HepG2 (cell line): ENCODE measurements around the gene BCAS3. TPM values are rescaled to one million over a fixed set of nuclear protein-coding genes. Genes with fewer than 3 reads are reported as not detected.

Source experiments
- ATAC-seq: fragments of 200-7000 bp; cut with Tn5 transposase; 3 replicates; pipeline ENCODE4 v1.9.1; 2020; ENCODE audit warnings: mild to moderate bottlenecking, moderate library complexity
- BruUV-seq: library from RNA; stranded (reverse); fragments of 400-500 nt; replicated peaks from 2 replicates; lab custom pipeline; 2021; lab: Mats Ljungman, UMichigan
- CTCF ChIA-PET: fragments of 300-600 bp; formaldehyde crosslinking; extraction: SDS; loops from one replicate; lab custom pipeline; 2021; ENCODE audit warnings: low total read pairs, inconsistent platforms, low intra/inter-chr PET ratio; lab: Yijun Ruan, JAX
- POLR2A ChIA-PET: fragments of 350-600 bp; sonication (Branson Sonifier 250); formaldehyde crosslinking; loops from one replicate; lab custom pipeline; 2020; ENCODE audit warnings: antibody characterized with exemption, inconsistent platforms; lab: Yijun Ruan, JAX
- DNase-seq: peaks from one replicate; pipeline ENCODE4 v3.0.0-alpha.2; 2015; ENCODE audit warnings: low spot score
- FAIRE-seq: peaks from 3 replicates; lab custom pipeline; 2011; peaks lifted over from hg19 to GRCh38; lab: Jason Lieb, UNC
- H2AFZ ChIP-seq: one replicate; pipeline ENCODE4 v1.6.1; 2011; ENCODE audit warnings: low read length, inconsistent platforms
- H3K27ac ChIP-seq: fragments of 300-600 bp; 3 replicates; pipeline ENCODE4 v1.8.0; 2011; ENCODE audit warnings: mixed run types, mild to moderate bottlenecking, mixed read lengths, low read length, inconsistent platforms; ENCODE audit not compliant: insufficient read depth; ENCODE audit errors: extremely low read length
- H3K27me3 ChIP-seq, 2 experiments: fragments of 200-600 bp in 1 of 2; 2 replicates in 1 of 2; 3 replicates in 1 of 2; pipeline versions ENCODE4 v1.6.0 to v1.8.0; 2011; ENCODE audit warnings: low read length in 2 of 2, mild to moderate bottlenecking in 2 of 2, moderate library complexity in 2 of 2, inconsistent platforms in 1 of 2; ENCODE audit not compliant: insufficient read depth in 2 of 2, control insufficient read depth in 1 of 2
- H3K36me3 ChIP-seq, 2 experiments: fragments of 200-600 bp in 1 of 2; replicated peaks in 1 of 2; 2 replicates in 1 of 2; 3 replicates in 1 of 2; pipeline versions ENCODE4 v1.5.1 to v1.8.0; 2011; ENCODE audit warnings: low read length in 2 of 2, inconsistent platforms in 1 of 2; ENCODE audit not compliant: insufficient read depth in 2 of 2, control insufficient read depth in 1 of 2
- H3K4me1 ChIP-seq: 2 replicates; pipeline ENCODE4 v1.5.1; 2012; ENCODE audit warnings: low read length, inconsistent platforms; ENCODE audit not compliant: insufficient read depth
- H3K4me2 ChIP-seq: 2 replicates; pipeline ENCODE4 v1.6.0; 2011; ENCODE audit warnings: low read depth, low read length, inconsistent platforms
- H3K4me3 ChIP-seq, 3 experiments: fragments of 200-600 bp in 1 of 3; sonication (generic), shearing (Covaris generic) in 1 of 3; replicated peaks in 1 of 3; 2 replicates each; pipeline ENCODE4 v1.5.1; 2011 to 2016; ENCODE audit warnings: low read length in 3 of 3, inconsistent platforms in 2 of 3, low read depth in 2 of 3, mild to moderate bottlenecking in 2 of 3, control low read depth in 1 of 3, mixed read lengths in 1 of 3; ENCODE audit not compliant: insufficient read depth in 1 of 3
- H3K79me2 ChIP-seq: one replicate; pipeline ENCODE4 v1.6.1; 2011; ENCODE audit warnings: low read length, inconsistent platforms; ENCODE audit not compliant: insufficient read depth
- H3K9ac ChIP-seq: 2 replicates; pipeline ENCODE4 v1.6.0; 2011; ENCODE audit warnings: mild to moderate bottlenecking, low read depth, low read length, inconsistent platforms; ENCODE audit not compliant: insufficient read depth
- H3K9me3 ChIP-seq: 2 replicates; pipeline ENCODE4 v1.5.1; 2012; ENCODE audit warnings: mild to moderate bottlenecking, low read length
- H4K20me1 ChIP-seq: 2 replicates; pipeline ENCODE4 v1.6.0; 2011; ENCODE audit warnings: inconsistent platforms, mild to moderate bottlenecking, low read length, moderate library complexity; ENCODE audit not compliant: insufficient read depth
- BATF2 ChIP-seq: sonication (generic); formaldehyde crosslinking; IDR thresholded peaks from 2 replicates; pipeline ENCODE4 v1.8.0; 2022; ENCODE audit warnings: mild to moderate bottlenecking, missing genetic modification reagents, moderate library complexity
- GMEB1 ChIP-seq: sonication (generic); formaldehyde crosslinking; IDR thresholded peaks from 2 replicates; pipeline ENCODE4 v1.5.1; 2020; ENCODE audit warnings: missing genetic modification reagents, mild to moderate bottlenecking, borderline replicate concordance
- MAFF ChIP-seq: IDR thresholded peaks from 2 replicates; pipeline ENCODE4 v1.6.1; 2011; ENCODE audit warnings: low read depth, low read length, improper control_type of control experiment
- MAFK ChIP-seq, 2 experiments: IDR thresholded peaks in 1 of 2; conservative IDR thresholded peaks in 1 of 2; 2 replicates each; pipeline ENCODE4 v1.6.1; 2011; ENCODE audit warnings: improper control_type of control experiment in 2 of 2, low read length in 2 of 2
- SPEN ChIP-seq: sonication (generic); formaldehyde crosslinking; IDR thresholded peaks from 2 replicates; pipeline ENCODE4 v1.5.1; 2020; ENCODE audit warnings: low read depth, mild to moderate bottlenecking, missing genetic modification reagents
- ZNF616 ChIP-seq: sonication (generic); formaldehyde crosslinking; IDR thresholded peaks from 2 replicates; pipeline ENCODE4 v1.5.0; 2020; ENCODE audit warnings: low read depth, mild to moderate bottlenecking, missing genetic modification reagents
- ZNF646 ChIP-seq: sonication (generic); formaldehyde crosslinking; IDR thresholded peaks from 2 replicates; pipeline ENCODE4 v1.9.0; 2021; ENCODE audit warnings: mild to moderate bottlenecking, missing genetic modification reagents
- WGBS: methylation state at CpG from one replicate; pipeline ENCODE4 v1.1.6; 2017; ENCODE audit warnings: low lambda C conversion rate; 5-methylcytosine and 5-hydroxymethylcytosine counted together
- in situ Hi-C: cut with HindIII; loops from 2 replicates; pipeline ENCODE4 v1.10.0; 2017; ENCODE audit warnings: low pct_unique_long_range_greater_than_20kb; ENCODE audit not compliant: extremely low pct_ligation_motif_present
- intact Hi-C: fragments of 100-400 bp; cut with micrococcal nuclease; formaldehyde crosslinking; loops from one replicate; pipeline ENCODE4 v1.10.0; 2022; ENCODE audit not compliant: unreplicated experiment
- polyA plus RNA-seq, 8 experiments: library from polyadenylated mRNA; depleted of rRNA in 3 of 8; stranded (reverse) in 7 of 8; unstranded in 1 of 8; fragments of >200 nt; fragmentation: Illumina TruSeq in 4 of 8; extraction: Trizol in 4 of 8; gene quantifications; 2 replicates each; pipeline versions ENCODE4 v1.2.1 to v1.2.3, GENCODE V29; 2011 to 2016; ENCODE audit warnings: low read depth in 4 of 8, missing spikeins in 1 of 8, mixed read lengths in 1 of 8; ENCODE audit not compliant: insufficient read depth in 1 of 8
- total RNA-seq, 5 experiments: library from RNA; depleted of rRNA; stranded (reverse); fragments of >200 nt; fragmentation: Illumina TruSeq; extraction: Trizol; gene quantifications; 2 replicates each; pipeline ENCODE4 v1.2.3, GENCODE V29; 2016; ENCODE audit warnings: low read depth in 1 of 5

Gene BCAS3
- total and polyA plus RNA-seq, 2 of the 13 experiments (the other 11 are each of a cell fraction or from before 2014, with no cell fraction given), result 10.7 to 11.2 TPM

- no peak overlapping the region for H3K4me3 ChIP-seq
- no peaks in the 10 kb centered on the region for H3K36me3 ChIP-seq
- no peak for FAIRE-seq
- H3K9ac ChIP-seq, result no peak overlapping the region
- no peaks in the 10 kb centered on the region for H3K79me2 ChIP-seq
- no peak overlapping the region for H3K27ac ChIP-seq
- no peaks in the 10 kb centered on the region for H3K4me1 ChIP-seq
- TF ChIP-seq BATF2 (CRISPR knock-in tag), result no peak
- TF ChIP-seq MAFK (conservative IDR thresholded peaks at IDR 0.05 in 1 of 2, IDR thresholded peaks at IDR 0.05 in 1 of 2; ENCODE audit: low read length in 2 of 2), result peak; percentile 51 to 66; a peak in 2 of 4 replicates
- TF ChIP-seq MAFF, result peak; percentile 67
- no peak for TF ChIP-seq GMEB1 (CRISPR knock-in tag)
- no peak for TF ChIP-seq ZNF646 (CRISPR knock-in tag)
- no peak for TF ChIP-seq ZNF616 (CRISPR knock-in tag)
- no peak for TF ChIP-seq SPEN
- H2AFZ ChIP-seq, result no peak overlapping the region
- no peaks in the 10 kb centered on the region for H4K20me1 ChIP-seq
- no peak for DNase-seq
- no TSS peak for BruUV-seq
- in situ Hi-C loops (no loop called here), intact Hi-C loops (no loop called here)
- POLR2A ChIA-PET, result no interaction called here
- CTCF ChIA-PET, result no interaction called here
- no peak overlapping the region for H3K4me2 ChIP-seq
- H3K9me3 ChIP-seq, result no peaks in the 10 kb centered on the region
- 22% methylated on average over 2 of the region's 2 CpGs for WGBS
- no peaks in the 10 kb centered on the region; a peak in 1 of 5 replicates for H3K27me3 ChIP-seq
- ATAC-seq, result no peak
Observed at GRCh38 chr17:61122326-61122913, 444.8 kb downstream of the BCAS3 start.
